Measurements from ENCODE around the gene CDC25B.
A peak's percentile ranks its signal among the peaks of the same experiment; 100 is the strongest.

The CDC25B gene

GRCh38 chr20:3781153-3781910 lies 14.8 kb upstream of the CDC25B start, which contains the start of gene SPEF1:
Gene SPEF1, minus strand, starts transcription at chr20:3781448. Its CDS starts 161 bp downstream, at chr20:3781287.
- TF ChIP-seq TAF1 (IDR thresholded peaks at IDR 0.05; ENCODE audit: borderline replicate concordance, low read depth, low read length): no peak
- TF ChIP-seq POLR2AphosphoS5 (IDR thresholded peaks at IDR 0.05; ENCODE audit: low read depth, low read length): no peak
- TF ChIP-seq POLR2A (IDR thresholded peaks at IDR 0.05; ENCODE audit: low read depth, low read length): no peak; the same call in 1 of the 2 replicates
- DNase-seq (ENCODE audit: insufficient read length) (peak; percentile 84), FAIRE-seq (peak; percentile 94)

- FAIRE-seq: no peak
- TF ChIP-seq TAF1 (IDR thresholded peaks at IDR 0.05; ENCODE audit: borderline replicate concordance, low read depth, low read length) (no peak), POLR2A (IDR thresholded peaks at IDR 0.05; ENCODE audit: low read depth, low read length) (no peak), POLR2AphosphoS5 (IDR thresholded peaks at IDR 0.05; ENCODE audit: low read depth, low read length) (no peak)
- no peak for DNase-seq (ENCODE audit: insufficient read length)
These were observed 13.5 kb upstream of the CDC25B start for GRCh38 chr20:3782597-3782996.

DNA sequence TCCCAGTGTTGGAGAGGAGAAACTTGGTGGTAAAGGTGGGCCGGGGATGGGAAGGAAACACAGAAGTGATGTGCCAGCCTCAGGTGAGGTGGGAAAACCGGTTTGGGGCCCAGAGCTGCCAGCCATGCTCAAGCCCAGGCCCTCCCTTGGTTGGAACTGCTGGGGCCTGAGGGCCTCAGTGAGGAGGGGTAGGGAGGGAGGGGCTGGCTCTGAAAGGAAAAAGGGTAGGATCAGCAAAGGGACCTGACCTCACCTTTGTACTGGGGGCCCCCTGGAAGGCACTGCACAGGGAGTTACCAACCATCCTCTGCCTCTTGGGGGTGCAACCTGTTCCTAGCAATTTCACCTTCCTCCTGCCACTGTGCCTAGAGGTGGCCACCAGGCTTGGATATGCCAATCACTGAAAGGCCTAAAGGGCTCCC lies 13.0 kb upstream of the CDC25B start:
- TF ChIP-seq POLR2A (IDR thresholded peaks at IDR 0.05; ENCODE audit: low read depth, low read length): no peak
- no peak for TF ChIP-seq TAF1 (IDR thresholded peaks at IDR 0.05; ENCODE audit: borderline replicate concordance, low read depth, low read length)
- TF ChIP-seq POLR2AphosphoS5 (IDR thresholded peaks at IDR 0.05; ENCODE audit: low read depth, low read length): no peak

DNA sequence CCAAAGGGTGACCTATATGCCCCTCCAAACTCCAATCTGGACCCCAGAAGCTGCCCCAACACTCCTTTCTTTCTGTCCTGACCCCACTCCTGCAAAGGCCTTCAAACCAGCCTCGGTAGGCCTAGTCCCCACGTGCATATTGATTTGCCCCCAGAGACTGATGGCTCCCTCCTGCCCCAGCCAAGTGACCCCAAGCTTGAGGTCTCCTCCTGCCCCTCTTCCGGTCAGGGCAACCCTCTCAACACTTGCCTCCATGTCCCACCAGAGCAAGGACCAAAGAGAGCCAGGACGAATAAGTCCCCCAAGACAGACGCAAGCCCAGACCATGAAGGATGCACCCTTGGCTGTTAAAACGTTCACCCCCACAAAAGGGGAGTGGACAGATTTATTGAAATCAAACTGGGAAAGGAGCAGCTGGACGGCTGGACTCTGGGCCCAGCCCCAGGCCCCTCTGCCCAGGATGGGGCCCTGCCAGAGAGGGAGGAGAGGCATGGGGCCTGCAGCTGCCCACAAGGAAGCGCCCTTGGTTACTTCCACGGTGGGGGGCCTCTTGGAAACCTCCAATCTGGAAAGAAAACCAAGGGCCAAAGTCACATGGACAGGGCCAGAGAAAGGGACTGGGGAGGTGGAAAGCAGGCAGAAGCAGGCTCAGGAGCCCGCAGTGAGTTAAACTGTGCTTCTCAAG lies 12.5 kb upstream of the CDC25B start:
- DNase-seq (ENCODE audit: insufficient read length): no peak
- TF ChIP-seq POLR2A (IDR thresholded peaks at IDR 0.05; ENCODE audit: low read depth, low read length) (no peak; the same call in 1 of the 2 replicates), TAF1 (IDR thresholded peaks at IDR 0.05; ENCODE audit: borderline replicate concordance, low read depth, low read length) (no peak), POLR2AphosphoS5 (IDR thresholded peaks at IDR 0.05; ENCODE audit: low read depth, low read length) (no peak; the same call in 1 of the 2 replicates)
- no peak for FAIRE-seq

More for the DNA sequence above, 13.0 kb upstream of the CDC25B start:
- no peak for FAIRE-seq
- no peak for DNase-seq (ENCODE audit: insufficient read length)

DNA sequence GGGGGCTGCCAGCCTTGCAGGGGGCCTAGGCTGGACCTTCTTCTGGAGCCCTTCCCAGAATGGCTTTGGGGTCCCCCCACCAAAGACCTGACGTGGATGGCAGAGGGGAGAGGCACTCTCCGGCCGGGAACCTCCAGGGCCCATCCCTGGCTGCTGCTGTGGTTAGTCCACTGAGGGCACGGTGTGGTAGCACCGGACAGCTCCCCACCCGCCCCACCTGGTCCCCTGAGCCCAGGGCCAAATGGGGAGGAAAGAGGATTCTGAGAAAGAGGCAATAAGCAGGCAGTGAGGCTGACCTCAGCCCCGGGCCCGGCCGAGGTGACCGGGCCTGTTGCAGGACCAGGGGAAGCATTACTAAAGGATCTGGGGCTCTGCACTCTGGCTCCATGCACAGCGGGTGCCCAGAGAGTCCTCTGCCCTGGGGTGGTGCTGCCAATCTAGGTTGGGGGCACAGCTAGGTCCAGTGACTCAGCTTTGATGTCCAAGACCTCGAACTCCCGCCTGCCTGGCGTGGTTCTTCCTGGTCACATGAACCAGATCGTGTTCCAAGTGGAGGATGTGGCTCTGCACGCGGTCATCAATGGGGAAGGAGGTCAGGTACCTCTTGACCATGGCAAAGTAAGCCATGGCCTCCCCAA lies 11.8 kb upstream of the CDC25B start:
- DNase-seq (ENCODE audit: insufficient read length) (no peak), FAIRE-seq (no peak)
- TF ChIP-seq POLR2AphosphoS5 (IDR thresholded peaks at IDR 0.05; ENCODE audit: low read depth, low read length): no peak
- no peak for TF ChIP-seq TAF1 (IDR thresholded peaks at IDR 0.05; ENCODE audit: borderline replicate concordance, low read depth, low read length)
- TF ChIP-seq POLR2A (IDR thresholded peaks at IDR 0.05; ENCODE audit: low read depth, low read length): no peak

- TF ChIP-seq TAF1 (IDR thresholded peaks at IDR 0.05; ENCODE audit: borderline replicate concordance, low read depth, low read length) (no peak), POLR2AphosphoS5 (IDR thresholded peaks at IDR 0.05; ENCODE audit: low read depth, low read length) (no peak), POLR2A (IDR thresholded peaks at IDR 0.05; ENCODE audit: low read depth, low read length) (no peak; the same call in 1 of the 2 replicates)
- FAIRE-seq: no peak
- DNase-seq (ENCODE audit: insufficient read length): no peak
These were observed 11.3 kb upstream of the CDC25B start for GRCh38 chr20:3784863-3785239.

DNA sequence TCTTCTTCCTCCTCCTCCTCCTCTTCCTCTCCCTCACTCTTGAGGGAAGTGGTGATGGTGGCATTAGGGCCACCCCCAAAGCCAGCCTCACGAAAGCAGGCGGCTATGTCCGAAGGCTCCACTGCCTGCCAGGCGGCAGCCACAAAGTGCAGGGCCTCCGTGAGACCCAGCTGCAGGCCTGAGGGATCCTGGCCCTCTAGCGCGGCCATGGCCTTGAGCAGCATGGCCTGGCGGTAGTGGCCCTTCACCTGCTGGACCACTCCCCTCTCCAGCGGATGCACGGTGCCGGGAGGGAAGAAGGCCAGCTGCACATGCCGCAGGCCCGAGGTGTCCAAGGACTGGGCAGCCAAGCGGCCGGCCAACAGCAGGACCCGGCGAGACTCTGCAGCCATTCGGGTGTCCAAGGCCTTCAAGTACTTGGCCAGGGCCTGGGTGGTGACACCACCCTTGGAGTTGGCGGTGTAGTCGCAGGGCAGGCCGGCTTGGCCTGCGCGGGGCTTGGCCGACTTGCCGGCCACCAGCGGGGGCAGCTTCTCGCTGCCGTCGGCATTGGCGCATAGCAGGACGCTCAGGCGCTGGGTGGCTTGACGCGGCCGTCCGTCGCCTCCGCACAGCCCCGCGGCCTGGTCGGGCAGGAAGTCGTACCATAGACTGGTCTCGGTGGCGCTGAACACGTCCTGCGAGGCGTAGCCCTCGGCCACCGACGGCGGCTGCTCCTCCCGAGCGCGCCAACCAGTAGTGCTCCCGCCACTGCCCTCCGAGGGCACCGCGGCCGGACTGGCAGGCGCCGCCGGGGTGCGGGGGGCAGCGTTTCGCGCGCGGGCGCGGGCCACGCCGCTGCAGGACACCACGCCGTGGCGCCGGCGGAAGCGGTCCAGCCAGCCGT lies 10.6 kb upstream of the CDC25B start:
- TF ChIP-seq TAF1 (IDR thresholded peaks at IDR 0.05; ENCODE audit: borderline replicate concordance, low read depth, low read length) (no peak), POLR2A (IDR thresholded peaks at IDR 0.05; ENCODE audit: low read depth, low read length) (no peak), POLR2AphosphoS5 (IDR thresholded peaks at IDR 0.05; ENCODE audit: low read depth, low read length) (no peak)
- FAIRE-seq: no peak
- DNase-seq (ENCODE audit: insufficient read length): no peak

- no peak for FAIRE-seq
- no peak for TF ChIP-seq TAF1 (IDR thresholded peaks at IDR 0.05; ENCODE audit: borderline replicate concordance, low read depth, low read length)
- no peak for TF ChIP-seq POLR2AphosphoS5 (IDR thresholded peaks at IDR 0.05; ENCODE audit: low read depth, low read length)
- no peak for TF ChIP-seq POLR2A (IDR thresholded peaks at IDR 0.05; ENCODE audit: low read depth, low read length)
- DNase-seq (ENCODE audit: insufficient read length): peak; percentile 50
These were observed 10.0 kb upstream of the CDC25B start for GRCh38 chr20:3786126-3786484.

- TF ChIP-seq POLR2AphosphoS5 (IDR thresholded peaks at IDR 0.05; ENCODE audit: low read depth, low read length) (no peak), TAF1 (IDR thresholded peaks at IDR 0.05; ENCODE audit: borderline replicate concordance, low read depth, low read length) (no peak), POLR2A (IDR thresholded peaks at IDR 0.05; ENCODE audit: low read depth, low read length) (peak; percentile 56; the same call in 1 of the 2 replicates)
- peak; percentile 92 for FAIRE-seq
- peak; percentile 95 for DNase-seq (ENCODE audit: insufficient read length)
These were observed 9.3 kb upstream of the CDC25B start, which contains the start of gene CENPB for GRCh38 chr20:3786665-3787323. Gene CENPB, minus strand, starts transcription at chr20:3786740. Its CDS starts 257 bp downstream, at chr20:3786483.
